IMR-90 (cell line): ENCODE measurements around the gene STING1. TPM values are rescaled to one million over a fixed set of nuclear protein-coding genes. Genes with fewer than 3 reads are reported as not detected.

Experiments
- ATAC-seq: fragments of 200-7000 bp; cut with Tn5 transposase; 2 replicates; pipeline ENCODE4 v1.9.1; 2020; ENCODE audit warnings: low read depth, mild to moderate bottlenecking, moderate library complexity
- Bru-seq: library from RNA; stranded (reverse); fragments of 400-500 nt; gene quantifications from one replicate; lab custom pipeline; 2021; lab: Mats Ljungman, UMichigan
- BruChase-seq, 2 experiments: library from RNA; stranded (reverse); fragments of 400-500 nt; gene quantifications; one replicate each; lab custom pipeline; 2021; lab: Mats Ljungman, UMichigan
- BruUV-seq: library from RNA; stranded (reverse); fragments of 400-500 nt; replicated peaks from 2 replicates; lab custom pipeline; 2021; lab: Mats Ljungman, UMichigan
- CTCF ChIA-PET: fragments of 300-600 bp; formaldehyde crosslinking; extraction: SDS; loops from one replicate; lab custom pipeline; 2021; ENCODE audit warnings: antibody characterized with exemption; lab: Yijun Ruan, JAX
- POLR2A ChIA-PET: fragments of 300-600 bp; sonication (Branson Sonifier 250); formaldehyde crosslinking; loops from one replicate; lab custom pipeline; 2022; ENCODE audit warnings: antibody characterized with exemption; ENCODE audit not compliant: unreplicated experiment; lab: Charles Lee
- DNase-seq: peaks from one replicate; pipeline ENCODE4 v3.0.0; 2013
- H2AFZ ChIP-seq: replicated peaks from 2 replicates; pipeline ENCODE3; 2013; ENCODE audit warnings: low read length, mild to moderate bottlenecking; ENCODE audit not compliant: poor library complexity
- H2AK5ac ChIP-seq: 2 replicates; pipeline ENCODE4 v1.6.1; 2013; ENCODE audit warnings: low read depth, low read length, inconsistent platforms
- H2AK9ac ChIP-seq: replicated peaks from 2 replicates; pipeline ENCODE3; 2013; ENCODE audit warnings: mild to moderate bottlenecking, low read depth, low read length, moderate library complexity; ENCODE audit not compliant: poor library complexity
- H2BK120ac ChIP-seq: 2 replicates; pipeline ENCODE4 v1.6.1; 2013; ENCODE audit warnings: low read depth, low read length, inconsistent platforms
- H2BK15ac ChIP-seq: 3 replicates; pipeline ENCODE4 v1.6.1; 2013; ENCODE audit warnings: low read depth, low read length, inconsistent platforms
- H2BK20ac ChIP-seq: 2 replicates; pipeline ENCODE4 v1.6.1; 2013; ENCODE audit warnings: low read depth, mild to moderate bottlenecking, inconsistent platforms, low read length, moderate library complexity
- H2BK5ac ChIP-seq: 2 replicates; pipeline ENCODE4 v1.6.1; 2013; ENCODE audit warnings: mild to moderate bottlenecking, low read depth, low read length, inconsistent platforms; ENCODE audit not compliant: poor library complexity, severe bottlenecking
- H3K14ac ChIP-seq: replicated peaks from 2 replicates; pipeline ENCODE4 v1.6.1; 2013; ENCODE audit warnings: low read depth, low read length, inconsistent platforms
- H3K18ac ChIP-seq: 2 replicates; pipeline ENCODE4 v1.6.1; 2013; ENCODE audit warnings: low read depth, low read length, control low read depth
- H3K23ac ChIP-seq: 2 replicates; pipeline ENCODE4 v1.6.1; 2013; ENCODE audit warnings: low read depth, low read length, inconsistent platforms
- H3K27ac ChIP-seq: 2 replicates; pipeline ENCODE4 v1.5.1; 2013; ENCODE audit warnings: mild to moderate bottlenecking, control low read depth, low read length; ENCODE audit not compliant: insufficient read depth
- H3K27me3 ChIP-seq: 2 replicates; pipeline ENCODE4 v1.6.1; 2013; ENCODE audit warnings: low read length; ENCODE audit not compliant: control insufficient read depth, insufficient read depth
- H3K36me3 ChIP-seq: 2 replicates; pipeline ENCODE4 v1.6.1; 2013; ENCODE audit warnings: low read length, mixed read lengths; ENCODE audit not compliant: control insufficient read depth, insufficient read depth
- H3K4ac ChIP-seq: 2 replicates; pipeline ENCODE4 v1.6.1; 2013; ENCODE audit warnings: low read depth, low read length, inconsistent platforms
- H3K4me1 ChIP-seq: 2 replicates; pipeline ENCODE4 v1.6.1; 2013; ENCODE audit warnings: low read length, mixed read lengths; ENCODE audit not compliant: control insufficient read depth, insufficient read depth
- H3K4me2 ChIP-seq: 2 replicates; pipeline ENCODE4 v1.6.1; 2013; ENCODE audit warnings: low read depth, mild to moderate bottlenecking, control low read depth, low read length, moderate library complexity
- H3K4me3 ChIP-seq: 2 replicates; pipeline ENCODE4 v1.5.1; 2013; ENCODE audit warnings: low read depth, mild to moderate bottlenecking, control low read depth, low read length, moderate library complexity; ENCODE audit not compliant: insufficient read depth
- H3K56ac ChIP-seq: 2 replicates; pipeline ENCODE4 v1.6.1; 2013; ENCODE audit warnings: low read length, inconsistent platforms; ENCODE audit not compliant: insufficient read depth; ENCODE audit errors: extremely low read depth
- H3K79me1 ChIP-seq, 2 experiments: 2 replicates each; pipeline ENCODE4 v1.6.1; 2013; ENCODE audit warnings: low read length in 2 of 2, inconsistent platforms in 1 of 2, low read depth in 1 of 2
- H3K9ac ChIP-seq: 2 replicates; pipeline ENCODE4 v1.6.1; 2013; ENCODE audit warnings: low read depth, low read length, control low read depth
- H3K9me1 ChIP-seq: 2 replicates; pipeline ENCODE4 v1.6.1; 2013; ENCODE audit warnings: low read length, inconsistent platforms; ENCODE audit not compliant: insufficient read depth
- H3K9me3 ChIP-seq: 2 replicates; pipeline ENCODE4 v1.6.1; 2013; ENCODE audit warnings: low read length; ENCODE audit not compliant: control insufficient read depth, insufficient read depth
- H4K20me1 ChIP-seq: 2 replicates; pipeline ENCODE4 v1.6.1; 2013; ENCODE audit warnings: low read length, inconsistent platforms; ENCODE audit not compliant: insufficient read depth
- H4K5ac ChIP-seq: 2 replicates; pipeline ENCODE4 v1.6.1; 2013; ENCODE audit warnings: mild to moderate bottlenecking, low read depth, low read length, control low read depth
- H4K8ac ChIP-seq, 2 experiments: 2 replicates each; pipeline ENCODE4 v1.6.1; 2013; ENCODE audit warnings: low read depth in 2 of 2, low read length in 2 of 2, control low read depth in 1 of 2, inconsistent platforms in 1 of 2
- H4K91ac ChIP-seq: 2 replicates; pipeline ENCODE4 v1.6.1; 2013; ENCODE audit warnings: low read depth, low read length, inconsistent platforms; ENCODE audit not compliant: insufficient read depth
- FOS ChIP-seq: fragments of 150-350 bp; IDR thresholded peaks from 2 replicates; pipeline ENCODE4 v1.6.1; 2016; ENCODE audit warnings: low read depth, low read length
- WGBS, 2 experiments: methylation state at CpG; one replicate each; pipeline versions ENCODE4 v1.1.5 to v1.1.7; 2013; ENCODE audit warnings: missing lambda C conversion rate in 2 of 2; ENCODE audit not compliant: insufficient read length in 1 of 2; ENCODE audit errors: extremely low coverage in 2 of 2; 5-methylcytosine and 5-hydroxymethylcytosine counted together
- dilution Hi-C: fragments of 300-500 bp; cut with HindIII; formaldehyde crosslinking; loops from one replicate; pipeline ENCODE4 v1.14.3; 2018; ENCODE audit warnings: low sequenced_read_pairs; ENCODE audit not compliant: unreplicated experiment
- in situ Hi-C: fragments of 300-500 bp; cut with MboI; formaldehyde crosslinking; loops from 3 replicates; pipeline ENCODE4 v1.14.3; 2019; ENCODE audit warnings: low sequenced_read_pairs, inconsistent platforms, mixed read lengths
- intact Hi-C: fragments of 100-400 bp; cut with micrococcal nuclease; formaldehyde crosslinking; loops from 2 replicates; pipeline ENCODE4 v1.10.0; 2022
- long read RNA-seq: library from polyadenylated mRNA; unstranded; transcript quantifications from one replicate; pipeline ENCODE4 v2.0.0, GENCODE V29; 2021; ENCODE audit not compliant: unreplicated experiment
- polyA plus RNA-seq, 3 experiments: library from polyadenylated mRNA; depleted of rRNA; stranded (reverse); fragments of >200 nt; gene quantifications; 2 replicates each; pipeline ENCODE4 v1.2.3, GENCODE V29; 2012; ENCODE audit warnings: low replicate concordance in 1 of 3
- total RNA-seq: library from RNA; depleted of rRNA; stranded (reverse); fragments of >200 nt; gene quantifications from 2 replicates; pipeline ENCODE4 v1.2.3, GENCODE V29; 2012; rRNA removed
- TF ChIP-seq, protein P1 (sequence below): fragments of 150-350 bp; IDR thresholded peaks from 2 replicates; pipeline ENCODE4 v1.6.1; 2016; ENCODE audit warnings: low read depth, mild to moderate bottlenecking, low read length, moderate library complexity, borderline replicate concordance

Gene STING1
- total RNA-seq, result 18.6 and 20.6 TPM in 2 replicates
- 61.5 and 63.5 TPM in 2 replicates for polyA plus RNA-seq (2012; rRNA removed)
- 25.4 and 62.7 TPM in 2 replicates for polyA plus RNA-seq (2012; cell fraction: cytosol; rRNA removed)
- 170 and 329 TPM in 2 replicates for polyA plus RNA-seq (2012; cell fraction: nucleus; rRNA removed; ENCODE audit: low replicate concordance)
- percentile 66 among the genes with signal in this experiment for Bru-seq, nascent RNA
- percentile 72 among the genes with signal in this experiment for BruChase-seq, experiment 1, labeled RNA remaining after a 6-hour chase
- percentile 57 among the genes with signal in this experiment for BruChase-seq, experiment 2, labeled RNA remaining after a 2-hour chase
- long read RNA-seq, transcript TMEM173-201 (8 exons, 1,771 nt), result major isoform, 5 of 37 reads
- long read RNA-seq, partial matches to known transcripts, result 13 of 37 reads
- long read RNA-seq, other reads (novel, unspliced or antisense), result 19 of 37 reads

DNA sequence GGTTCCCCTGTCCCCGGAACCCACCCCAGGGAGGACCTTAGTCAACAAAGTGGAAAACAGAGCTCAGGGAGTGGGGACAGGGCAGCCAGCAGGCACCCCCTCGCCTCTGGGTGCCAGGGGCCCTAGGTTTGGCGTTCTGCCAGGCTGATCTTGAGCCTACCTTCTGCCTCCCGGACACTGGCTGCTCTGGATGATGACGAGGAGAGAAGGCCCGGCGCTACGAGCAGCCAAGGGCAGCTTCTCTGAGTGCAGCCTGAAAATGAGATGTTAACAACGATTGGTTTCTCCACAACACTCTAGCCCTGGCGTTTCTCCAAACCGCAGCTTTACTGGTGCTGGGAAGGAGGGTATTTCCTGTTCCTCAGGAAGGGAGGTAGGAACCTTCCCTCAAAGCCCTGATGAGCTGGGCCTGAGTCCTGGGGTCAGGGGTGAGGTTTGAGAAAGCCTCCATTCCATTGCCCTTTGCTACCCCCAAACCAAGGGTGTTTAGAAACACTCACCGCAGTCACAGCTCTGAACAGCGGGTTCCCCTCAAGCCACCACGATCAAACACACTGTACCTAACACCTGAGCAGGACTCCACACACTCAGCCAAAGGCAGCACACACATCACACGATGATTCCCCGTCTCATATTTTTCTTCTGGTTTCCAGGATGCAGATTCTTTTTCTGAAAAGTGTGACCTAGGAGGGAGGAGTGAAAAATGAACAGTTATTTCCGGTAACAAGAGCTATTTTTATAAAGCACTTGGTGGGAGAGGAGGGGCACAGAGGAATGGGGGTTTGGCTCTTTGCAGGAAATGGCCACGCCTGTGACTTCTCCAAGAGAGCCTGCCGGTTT, at the start of gene STING1:
Gene STING1, minus strand, starts transcription at position 709 of the 840 bp plus-strand sequence. CDS start 1,054 bp downstream, outside the sequence.
- peak within 1 kb of the TSS; percentile 98 for H2AK9ac ChIP-seq
- H2BK120ac ChIP-seq, result peak within 1 kb of the TSS; percentile 97
- H2BK15ac ChIP-seq, result peak within 1 kb of the TSS; percentile 91
- peak; percentile 98 for DNase-seq
- ChIA-PET POLR2A (interaction anchor here (0.5 kb wide), 1 partner anchor 837 kb away, joined by 5 read pairs; no protein-coding TSS in a partner anchor), CTCF (interaction anchor here (0.7 to 1.1 kb wide), 4 partner anchors 24 to 59 kb away, joined by 3 to 4 read pairs (median 3); no protein-coding TSS in a partner anchor)
- H2AFZ ChIP-seq, result peak within 1 kb of the TSS; percentile 87
- H2AK5ac ChIP-seq, result peak within 1 kb of the TSS; percentile 95
- no peaks in the 10 kb centered on the region for H3K9me3 ChIP-seq
- H3K36me3 ChIP-seq, result peaks cover 8% of the 10 kb centered on the region
- H2BK5ac ChIP-seq, result peak within 1 kb of the TSS; percentile 97
- H3K79me1 ChIP-seq, result peaks cover 15 to 34% of the 10 kb centered on the region in 2 experiments
- peak within 1 kb of the TSS; percentile 80 for H3K4me2 ChIP-seq
- peak; percentile 90 for ATAC-seq
- H4K20me1 ChIP-seq, result no peaks in the 10 kb centered on the region; the same call in 1 of the 2 replicates
- peak within 1 kb of the TSS; percentile 95 for H3K27ac ChIP-seq
- H3K23ac ChIP-seq, result peak within 1 kb of the TSS; percentile 99
- in situ Hi-C loops (no loop called here), intact Hi-C loops (no loop called here), dilution Hi-C loops (no loop called here)
- H3K18ac ChIP-seq, result peak within 1 kb of the TSS; percentile 93
- H4K5ac ChIP-seq, result peak within 1 kb of the TSS; percentile 95
- peak within 1 kb of the TSS; percentile 99 for H4K91ac ChIP-seq
- H3K4me3 ChIP-seq, result peak within 1 kb of the TSS; percentile 36
- H3K56ac ChIP-seq, result peak within 1 kb of the TSS; percentile 88
- BruUV-seq, result no TSS peak
- peaks cover 10% of the 10 kb centered on the region for H3K9me1 ChIP-seq
- H3K14ac ChIP-seq, result peak within 1 kb of the TSS; percentile 98
- WGBS, 2 experiments, result 0% methylated on average over 2 of the region's 19 CpGs; no CpG with 5 or more reads in 1 of the 2 experiments
- H3K9ac ChIP-seq, result peak within 1 kb of the TSS; percentile 81
- H3K4me1 ChIP-seq, result peaks cover 14% of the 10 kb centered on the region
- H3K4ac ChIP-seq, result peak within 1 kb of the TSS; percentile 99
- H2BK20ac ChIP-seq, result peak within 1 kb of the TSS; percentile 93
- H4K8ac ChIP-seq, result peak within 1 kb of the TSS; percentile 70 to 98
- TF ChIP-seq, protein P1, sequence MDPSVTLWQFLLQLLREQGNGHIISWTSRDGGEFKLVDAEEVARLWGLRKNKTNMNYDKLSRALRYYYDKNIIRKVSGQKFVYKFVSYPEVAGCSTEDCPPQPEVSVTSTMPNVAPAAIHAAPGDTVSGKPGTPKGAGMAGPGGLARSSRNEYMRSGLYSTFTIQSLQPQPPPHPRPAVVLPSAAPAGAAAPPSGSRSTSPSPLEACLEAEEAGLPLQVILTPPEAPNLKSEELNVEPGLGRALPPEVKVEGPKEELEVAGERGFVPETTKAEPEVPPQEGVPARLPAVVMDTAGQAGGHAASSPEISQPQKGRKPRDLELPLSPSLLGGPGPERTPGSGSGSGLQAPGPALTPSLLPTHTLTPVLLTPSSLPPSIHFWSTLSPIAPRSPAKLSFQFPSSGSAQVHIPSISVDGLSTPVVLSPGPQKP, result no peak
- TF ChIP-seq FOS, result 0 out of 2 replicates have a peak, but pooled peaks have one; percentile 4
- H3K27me3 ChIP-seq, result no peaks in the 10 kb centered on the region
